ENCODE data around the gene BPIFB6. TPM values are rescaled to one million over a fixed set of nuclear protein-coding genes. Genes with fewer than 3 reads are reported as not detected.

BPIFB6 gene
- not detected for total RNA-seq

DNA sequence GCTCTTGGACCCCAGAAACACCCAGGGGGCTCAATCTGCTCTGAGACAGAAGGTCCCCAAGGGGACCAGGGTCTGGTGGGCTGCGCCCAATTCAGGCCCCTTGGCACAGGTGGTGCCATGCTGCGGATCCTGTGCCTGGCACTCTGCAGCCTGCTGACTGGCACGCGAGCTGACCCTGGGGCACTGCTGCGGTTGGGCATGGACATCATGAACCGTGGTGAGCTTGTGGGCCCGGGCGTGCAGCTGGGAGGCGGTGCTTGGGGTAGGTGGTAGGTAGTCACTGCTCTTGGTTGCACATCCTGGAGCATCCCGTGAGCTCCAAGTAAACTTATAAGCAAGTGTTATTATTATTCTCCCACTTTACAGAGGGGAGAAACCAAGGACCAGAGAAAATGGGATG is at the start of gene BPIFB6:
TSS of gene BPIFB6 (plus strand) at position 118 of the 400 bp plus-strand sequence. CDS start at position 118, 0 bp downstream.
- ChIA-PET POLR2A (no interaction called here), CTCF (no interaction called here)

DNA sequence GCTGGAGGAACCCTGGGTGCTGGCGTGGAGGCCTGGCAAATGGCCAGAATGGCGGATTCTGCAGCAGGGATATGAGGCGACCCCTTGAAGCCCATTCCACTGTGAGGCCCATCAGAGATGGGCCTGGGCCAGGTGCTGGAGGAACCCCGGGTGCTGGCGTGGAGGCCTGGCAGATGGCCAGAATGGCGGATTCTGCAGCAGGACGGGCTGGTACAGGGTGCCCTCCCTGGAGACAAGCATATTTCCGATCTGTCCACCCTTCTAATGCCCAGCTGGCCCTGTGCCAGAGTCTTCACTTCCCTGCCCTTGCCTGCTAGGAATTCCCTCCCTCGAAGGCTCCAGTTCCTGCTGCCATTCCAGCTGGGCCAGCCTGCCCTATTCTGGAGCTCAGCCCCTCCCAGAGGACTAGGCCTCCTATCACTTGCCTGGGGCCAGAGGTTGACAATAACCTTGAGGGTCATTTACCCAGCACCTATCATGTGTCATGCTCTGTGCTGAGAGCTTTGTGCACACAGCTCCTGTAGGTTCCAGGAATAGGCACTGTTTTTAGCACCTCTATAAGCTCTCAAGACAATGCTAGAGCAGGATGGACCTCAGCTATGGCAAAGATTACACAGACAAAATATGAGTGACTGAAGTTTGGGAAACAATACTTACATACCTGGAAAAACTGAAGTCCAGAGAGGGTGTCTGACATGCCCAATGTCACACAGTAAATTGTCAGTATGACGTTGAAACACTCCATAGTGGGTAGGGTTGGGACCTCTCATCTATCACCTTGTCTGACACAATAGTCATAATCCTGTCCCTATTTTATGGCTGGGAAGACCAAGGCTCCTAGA is 48.6 kb upstream of the BPIFB6 start:
- POLR2A ChIA-PET, result no interaction called here
- CTCF ChIA-PET, result interaction anchor here (1.2 kb wide), 1 partner anchor 22 kb away, joined by 3 read pairs; no protein-coding TSS in a partner anchor

- CTCF ChIA-PET, result interaction anchor here (1.2 kb wide), 1 partner anchor 21 kb away, joined by 3 read pairs; no protein-coding TSS in a partner anchor
- POLR2A ChIA-PET, result no interaction called here
These were observed 47.9 kb upstream of the BPIFB6 start for GRCh38 chr20:32983459-32984112.

DNA sequence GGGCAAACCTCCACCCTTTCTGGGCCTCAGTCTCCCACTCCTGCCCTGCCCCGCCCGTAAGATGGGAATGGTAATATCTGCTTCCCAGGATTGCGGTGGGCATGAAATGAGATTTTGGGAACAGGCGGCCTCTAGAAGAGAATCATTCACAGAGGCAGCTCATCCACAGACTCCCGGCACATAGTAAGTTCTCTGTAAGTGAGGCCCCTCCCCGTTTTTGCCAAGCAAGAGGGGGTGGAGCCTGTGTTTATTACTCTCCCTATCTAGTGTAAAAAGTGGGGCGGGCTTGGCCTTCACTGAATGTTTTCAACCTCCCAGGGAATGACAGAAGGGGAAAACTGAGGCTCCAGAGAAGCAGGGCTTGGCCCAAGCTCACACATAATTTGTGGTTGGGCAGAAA is 47.3 kb upstream of the BPIFB6 start:
- ChIA-PET POLR2A (no interaction called here), CTCF (no interaction called here)

GRCh38 chr20:32984631-32985354 is 46.7 kb upstream of the BPIFB6 start:
- CTCF ChIA-PET, result no interaction called here
- POLR2A ChIA-PET, result no interaction called here

DNA sequence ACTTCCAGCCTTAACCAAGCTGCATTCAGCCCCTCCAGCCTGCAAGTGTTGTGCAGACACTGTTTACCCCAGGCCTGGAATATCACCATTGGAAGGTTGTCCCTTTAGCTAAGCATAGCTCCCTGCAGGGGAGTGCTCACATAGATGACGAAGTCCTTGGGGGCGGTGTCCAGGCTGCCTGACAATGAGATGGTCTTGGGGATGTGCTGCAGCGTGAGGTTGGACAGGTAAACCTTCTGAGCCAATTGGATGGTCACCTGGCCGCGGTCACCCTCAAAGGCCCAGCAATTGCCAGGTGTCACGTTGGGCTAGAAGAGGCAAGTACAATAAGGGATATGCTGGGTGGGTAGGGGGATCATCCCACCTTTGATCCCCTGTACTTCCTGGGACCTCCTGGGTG is 45.9 kb upstream of the BPIFB6 start:
- CTCF ChIA-PET, result no interaction called here
- POLR2A ChIA-PET, result no interaction called here

GRCh38 chr20:32986331-32986966 is 45.0 kb upstream of the BPIFB6 start:
- ChIA-PET CTCF (no interaction called here), POLR2A (no interaction called here)

DNA sequence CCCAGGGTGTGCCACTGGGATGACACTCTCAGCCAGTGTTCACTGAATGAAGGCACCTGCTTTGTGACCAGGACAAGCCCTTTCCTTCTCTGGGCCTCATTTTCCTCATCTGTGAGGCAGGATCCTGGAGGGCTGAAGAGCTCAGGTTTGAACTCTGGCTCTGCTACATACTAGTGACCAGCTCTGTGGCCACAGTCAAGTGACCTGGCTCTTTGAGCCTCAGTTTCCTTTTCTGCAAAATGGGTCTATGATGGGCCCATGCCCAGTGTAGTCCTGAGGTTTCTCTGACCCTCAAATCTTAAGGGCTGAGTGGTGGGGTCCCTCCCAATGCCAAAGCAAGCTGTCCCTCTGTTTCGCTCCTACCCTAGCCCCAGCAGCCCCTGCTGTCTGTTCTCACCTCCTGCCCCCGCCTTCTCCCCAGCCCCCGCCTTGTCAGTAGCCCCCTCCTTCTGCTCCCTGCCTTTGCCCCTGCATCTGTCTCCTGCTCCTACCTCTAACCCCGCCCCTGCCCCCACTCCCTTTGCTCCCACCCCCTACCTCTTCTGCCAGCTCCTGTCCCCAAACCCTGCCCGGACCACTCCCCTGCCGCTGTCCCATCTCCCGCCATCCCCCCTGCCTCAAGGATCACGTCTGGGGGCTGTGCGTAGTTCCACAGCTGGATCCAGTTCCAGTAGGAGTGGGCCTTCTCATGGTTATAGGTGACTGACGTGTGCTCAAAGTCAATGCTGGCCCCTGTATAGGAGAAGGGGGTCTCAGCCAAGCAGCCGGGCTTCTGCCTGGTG is 44.2 kb upstream of the BPIFB6 start:
- ChIA-PET CTCF (no interaction called here), POLR2A (no interaction called here)

DNA sequence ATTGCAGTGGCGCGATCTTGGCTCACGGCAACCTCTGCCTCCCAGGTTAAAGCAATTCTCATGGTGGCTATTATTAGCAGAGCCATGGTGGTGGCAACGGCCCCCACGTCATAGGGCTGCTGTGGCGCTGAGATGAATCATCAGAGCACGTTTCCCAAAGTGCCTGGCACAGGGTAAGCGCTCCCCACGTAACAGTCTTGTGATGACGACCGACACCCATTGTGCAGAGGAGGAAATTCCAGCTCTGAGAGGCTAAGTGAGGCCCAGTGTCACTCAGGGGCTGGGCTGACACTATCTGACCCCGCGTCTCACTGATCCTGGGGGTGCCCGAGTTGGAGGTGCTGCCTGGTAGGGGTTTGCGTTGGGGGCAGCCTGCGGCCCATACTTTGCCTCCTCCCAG is 43.4 kb upstream of the BPIFB6 start:
- CTCF ChIA-PET, result no interaction called here
- POLR2A ChIA-PET, result no interaction called here

DNA sequence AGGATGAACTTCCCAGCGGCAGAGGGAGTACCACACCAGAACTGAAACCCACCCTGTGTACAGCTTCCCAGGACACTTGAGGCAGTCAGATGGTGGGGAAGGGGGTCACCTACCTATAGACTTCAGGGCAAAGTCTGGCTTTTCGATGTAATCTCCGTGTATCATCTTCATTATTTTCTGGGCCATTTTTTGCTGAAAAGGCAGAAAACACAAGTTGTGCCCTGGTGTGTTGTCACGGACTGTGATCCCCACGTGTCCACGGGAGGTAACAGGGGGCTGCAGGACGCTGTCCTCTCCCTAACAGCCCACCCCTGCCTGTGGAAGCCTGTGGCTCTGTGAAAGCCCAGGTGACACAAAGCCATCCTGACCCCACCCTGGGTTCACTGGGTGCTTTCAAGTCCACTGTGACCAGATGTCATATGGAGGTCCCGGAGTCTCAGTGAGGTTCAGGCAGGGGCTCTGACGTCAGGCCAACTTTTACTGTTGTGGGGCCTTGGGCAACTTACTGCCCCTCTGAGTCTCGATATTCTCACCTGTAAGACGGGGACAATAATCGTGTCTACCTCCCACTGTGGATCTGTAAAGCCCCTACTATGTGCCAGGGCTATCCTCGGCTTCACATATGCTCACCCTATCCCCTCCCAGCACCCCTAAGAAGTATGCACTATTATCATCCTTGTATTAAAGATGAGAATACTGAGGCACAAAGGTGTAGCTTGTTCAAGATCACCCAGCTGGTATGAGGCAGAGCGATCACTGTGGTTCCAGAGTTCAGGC is 41.8 kb upstream of the BPIFB6 start:
- POLR2A ChIA-PET, result no interaction called here

GRCh38 chr20:32990426-32990825 is 41.0 kb upstream of the BPIFB6 start:
- ChIA-PET POLR2A (no interaction called here), CTCF (no interaction called here)

More for the DNA sequence above, 41.8 kb upstream of the BPIFB6 start:
- CTCF ChIA-PET, result no interaction called here

- POLR2A ChIA-PET, result no interaction called here
- CTCF ChIA-PET, result interaction anchor here (1.0 kb wide), 1 partner anchor 14 kb away, joined by 3 read pairs; no protein-coding TSS in a partner anchor
These were observed 40.1 kb upstream of the BPIFB6 start for GRCh38 chr20:32991383-32991782.

GRCh38 chr20:32991792-32992641 is 39.4 kb upstream of the BPIFB6 start:
- ChIA-PET CTCF (interaction anchor here (1.0 kb wide), 1 partner anchor 13 kb away, joined by 3 read pairs; no protein-coding TSS in a partner anchor), POLR2A (no interaction called here)

GRCh38 chr20:32993496-32994050 is 37.9 kb upstream of the BPIFB6 start:
- ChIA-PET CTCF (interaction anchor here (1.0 kb wide), 1 partner anchor 22 kb away, joined by 3 read pairs; no protein-coding TSS in a partner anchor), POLR2A (no interaction called here)

GRCh38 chr20:32995802-32996201 is 35.6 kb upstream of the BPIFB6 start:
- CTCF ChIA-PET, result no interaction called here
- POLR2A ChIA-PET, result no interaction called here

- CTCF ChIA-PET, result no interaction called here
- POLR2A ChIA-PET, result no interaction called here
These were observed 34.0 kb upstream of the BPIFB6 start for GRCh38 chr20:32997431-32997830.

- POLR2A ChIA-PET, result interaction anchor here (0.6 kb wide), 1 partner anchor 321 kb away, joined by 11 read pairs; no protein-coding TSS in a partner anchor
- CTCF ChIA-PET, result interaction anchor here (0.6 kb wide), 1 partner anchor 262 kb away, joined by 3 read pairs; no protein-coding TSS in a partner anchor
These were observed 31.7 kb upstream of the BPIFB6 start for GRCh38 chr20:32999603-33000250.
